ENCODE data around the gene SP1. TPM values are rescaled to one million over a fixed set of nuclear protein-coding genes. Genes with fewer than 3 reads are reported as not detected.
"Not testable (repeated sequence)": the region's sequence is repeated elsewhere in the genome, so short reads cannot be mapped to it uniquely, and the experiment has no call there.

Gene SP1
- total RNA-seq, 1 donor from 2014 or later: 112 TPM

GRCh38 chr12:53419756-53420155 lies 39.8 kb downstream of the SP1 start:
- Mint-ChIP-seq H3K4me1 (peaks cover 61% of the 10 kb centered on the region), H3K27me3 (ENCODE audit: low read depth) (no peaks in the 10 kb centered on the region), H3K27ac (peak overlapping the region; percentile 70), H3K9me3 (no peaks in the 10 kb centered on the region), H3K36me3 (no peaks in the 10 kb centered on the region), H3K4me3 (no peak overlapping the region)
- DNase-seq (ENCODE audit: low spot score in 2 of 2, unreplicated experiment in 2 of 2): no peak
- TF ChIP-seq, protein P1, sequence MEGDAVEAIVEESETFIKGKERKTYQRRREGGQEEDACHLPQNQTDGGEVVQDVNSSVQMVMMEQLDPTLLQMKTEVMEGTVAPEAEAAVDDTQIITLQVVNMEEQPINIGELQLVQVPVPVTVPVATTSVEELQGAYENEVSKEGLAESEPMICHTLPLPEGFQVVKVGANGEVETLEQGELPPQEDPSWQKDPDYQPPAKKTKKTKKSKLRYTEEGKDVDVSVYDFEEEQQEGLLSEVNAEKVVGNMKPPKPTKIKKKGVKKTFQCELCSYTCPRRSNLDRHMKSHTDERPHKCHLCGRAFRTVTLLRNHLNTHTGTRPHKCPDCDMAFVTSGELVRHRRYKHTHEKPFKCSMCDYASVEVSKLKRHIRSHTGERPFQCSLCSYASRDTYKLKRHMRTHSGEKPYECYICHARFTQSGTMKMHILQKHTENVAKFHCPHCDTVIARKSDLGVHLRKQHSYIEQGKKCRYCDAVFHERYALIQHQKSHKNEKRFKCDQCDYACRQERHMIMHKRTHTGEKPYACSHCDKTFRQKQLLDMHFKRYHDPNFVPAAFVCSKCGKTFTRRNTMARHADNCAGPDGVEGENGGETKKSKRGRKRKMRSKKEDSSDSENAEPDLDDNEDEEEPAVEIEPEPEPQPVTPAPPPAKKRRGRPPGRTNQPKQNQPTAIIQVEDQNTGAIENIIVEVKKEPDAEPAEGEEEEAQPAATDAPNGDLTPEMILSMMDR (IDR thresholded peaks at IDR 0.05; ENCODE audit: unreplicated experiment): no peak

DNA sequence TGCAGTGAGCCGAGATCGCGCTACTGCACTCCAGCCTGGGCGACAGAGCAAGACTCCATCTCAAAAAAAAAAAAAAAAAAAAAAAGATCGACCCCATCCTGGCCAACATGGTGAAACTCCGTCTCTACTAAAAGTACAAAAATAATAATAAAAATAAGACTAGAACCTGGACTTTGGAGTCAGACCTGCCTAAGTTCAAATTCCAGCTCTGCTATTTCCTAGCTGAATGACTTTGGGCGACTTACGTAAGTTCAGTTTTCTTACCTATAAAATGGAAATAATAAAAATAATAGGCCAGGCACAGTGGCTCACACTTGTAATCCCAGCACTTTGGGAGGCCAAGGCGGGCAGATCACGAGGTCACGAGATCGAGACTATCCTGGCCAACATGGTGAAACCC lies 42.3 kb downstream of the SP1 start:
- not testable (repeated sequence) for H3K27me3 Mint-ChIP-seq (ENCODE audit: low read depth); DNase-seq (ENCODE audit: low spot score in 2 of 2, unreplicated experiment in 2 of 2); H3K4me3 Mint-ChIP-seq; H3K27ac Mint-ChIP-seq; H3K9me3 Mint-ChIP-seq; H3K36me3 Mint-ChIP-seq
- peaks cover 58% of the 10 kb centered on the region for H3K4me1 Mint-ChIP-seq

DNA sequence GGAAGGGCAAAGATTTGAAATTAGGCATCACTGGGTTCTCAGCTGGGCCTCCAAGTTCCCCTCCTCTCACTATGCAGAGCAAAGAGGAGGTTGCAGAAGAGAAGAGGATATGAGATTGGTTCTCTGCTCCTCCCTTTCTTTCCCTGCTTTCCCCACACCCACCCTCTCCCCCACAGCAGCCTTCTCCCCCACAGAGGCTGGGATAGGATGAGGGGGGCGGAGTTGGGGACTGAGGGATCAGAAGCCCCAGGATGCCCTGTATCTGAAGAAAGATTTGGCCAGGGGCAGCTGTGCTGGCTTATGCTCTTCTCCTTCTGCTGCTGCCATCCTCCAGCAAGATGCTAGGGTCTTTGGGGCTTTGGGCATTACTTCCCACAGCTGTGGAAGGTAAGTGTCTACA lies 43.6 kb downstream of the SP1 start, which contains the start of gene AMHR2:
AMHR2 (plus strand) TSS at position 259 of the 400 bp plus-strand sequence; CDS start at position 339, 80 bp downstream.
- Mint-ChIP-seq H3K27me3 (ENCODE audit: low read depth) (no peaks in the 10 kb centered on the region), H3K36me3 (no peaks in the 10 kb centered on the region), H3K27ac (peak within 1 kb of the TSS; percentile 77), H3K9me3 (no peaks in the 10 kb centered on the region), H3K4me1 (peaks cover 54% of the 10 kb centered on the region), H3K4me3 (peak within 1 kb of the TSS; percentile 58)
- DNase-seq (ENCODE audit: low spot score in 2 of 2, unreplicated experiment in 2 of 2): no peak
- TF ChIP-seq, protein P1 (IDR thresholded peaks at IDR 0.05; ENCODE audit: unreplicated experiment): no peak

DNA sequence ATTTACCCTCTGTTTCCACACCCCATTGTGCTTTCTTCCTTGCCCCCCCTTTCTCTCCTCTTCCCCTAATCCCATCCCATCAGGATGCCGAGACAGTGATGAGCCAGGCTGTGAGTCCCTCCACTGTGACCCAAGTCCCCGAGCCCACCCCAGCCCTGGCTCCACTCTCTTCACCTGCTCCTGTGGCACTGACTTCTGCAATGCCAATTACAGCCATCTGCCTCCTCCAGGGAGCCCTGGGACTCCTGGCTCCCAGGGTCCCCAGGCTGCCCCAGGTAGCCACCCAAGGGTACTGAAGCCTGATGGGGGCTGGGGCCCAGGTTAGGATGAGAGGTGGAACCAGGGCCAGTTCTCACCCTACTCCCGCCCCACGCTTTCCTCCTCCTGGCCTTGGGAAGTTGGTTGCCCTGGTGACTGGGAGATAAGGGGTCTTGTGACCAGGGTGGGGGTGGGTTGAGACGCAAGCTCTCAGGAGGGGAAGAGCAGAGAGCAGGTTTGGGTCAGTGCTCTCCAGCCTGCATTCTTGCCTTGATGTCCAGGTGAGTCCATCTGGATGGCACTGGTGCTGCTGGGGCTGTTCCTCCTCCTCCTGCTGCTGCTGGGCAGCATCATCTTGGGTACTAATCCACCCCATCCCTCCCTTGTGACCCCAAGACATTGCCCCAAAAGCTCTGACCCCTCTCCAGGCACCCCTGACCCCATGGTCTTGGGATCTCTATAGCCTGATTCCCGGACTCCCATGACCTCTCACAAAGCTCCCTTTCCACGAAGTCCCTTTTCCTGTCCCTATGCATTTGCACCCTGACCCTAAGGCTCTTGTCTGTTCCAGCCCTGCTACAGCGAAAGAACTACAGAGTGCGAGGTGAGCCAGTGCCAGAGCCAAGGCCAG lies 44.9 kb downstream of the SP1 start:
- peak overlapping the region; percentile 58 for H3K4me3 Mint-ChIP-seq
- DNase-seq (ENCODE audit: low spot score in 2 of 2, unreplicated experiment in 2 of 2): no peak
- no peaks in the 10 kb centered on the region for H3K9me3 Mint-ChIP-seq
- no peaks in the 10 kb centered on the region for H3K27me3 Mint-ChIP-seq (ENCODE audit: low read depth)
- H3K36me3 Mint-ChIP-seq: no peaks in the 10 kb centered on the region
- peaks cover 44% of the 10 kb centered on the region for H3K4me1 Mint-ChIP-seq
- TF ChIP-seq, protein P1 (IDR thresholded peaks at IDR 0.05; ENCODE audit: unreplicated experiment): no peak
- H3K27ac Mint-ChIP-seq: peak overlapping the region; percentile 77

DNA sequence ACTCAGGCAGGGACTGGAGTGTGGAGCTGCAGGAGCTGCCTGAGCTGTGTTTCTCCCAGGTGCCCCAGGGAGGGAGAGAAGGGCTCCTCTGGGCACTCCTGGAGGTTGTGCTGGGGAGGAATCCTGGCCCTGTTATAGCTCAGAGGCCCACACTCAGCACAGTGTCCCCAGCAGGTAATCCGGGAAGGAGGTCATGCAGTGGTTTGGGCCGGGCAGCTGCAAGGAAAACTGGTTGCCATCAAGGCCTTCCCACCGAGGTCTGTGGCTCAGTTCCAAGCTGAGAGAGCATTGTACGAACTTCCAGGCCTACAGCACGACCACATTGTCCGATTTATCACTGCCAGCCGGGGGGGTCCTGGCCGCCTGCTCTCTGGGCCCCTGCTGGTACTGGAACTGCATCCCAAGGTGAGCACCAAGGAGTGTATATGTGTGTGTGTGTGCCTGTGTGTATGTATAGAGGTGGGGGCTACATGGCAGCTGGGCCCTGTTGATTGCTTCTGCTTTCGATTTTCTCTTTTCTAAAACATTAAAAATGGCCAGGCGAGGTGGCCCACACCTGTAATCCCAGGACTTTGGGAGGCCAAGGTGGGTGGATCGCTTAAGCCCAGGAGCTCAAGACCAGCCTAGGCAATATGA lies 45.7 kb downstream of the SP1 start:
- peak overlapping the region; percentile 58 for H3K4me3 Mint-ChIP-seq
- no peaks in the 10 kb centered on the region for H3K27me3 Mint-ChIP-seq (ENCODE audit: low read depth)
- TF ChIP-seq, protein P1 (IDR thresholded peaks at IDR 0.05; ENCODE audit: unreplicated experiment): no peak
- no peak for DNase-seq (ENCODE audit: low spot score in 2 of 2, unreplicated experiment in 2 of 2)
- H3K27ac Mint-ChIP-seq: peak overlapping the region; percentile 76
- H3K4me1 Mint-ChIP-seq: peaks cover 38% of the 10 kb centered on the region
- H3K36me3 Mint-ChIP-seq: no peaks in the 10 kb centered on the region
- H3K9me3 Mint-ChIP-seq: no peaks in the 10 kb centered on the region
